ENCODE data around the gene PRDM16. TPM values are rescaled to one million over a fixed set of nuclear protein-coding genes. Genes with fewer than 3 reads are reported as not detected.

The PRDM16 gene
- total and polyA plus RNA-seq, 2 of the 13 experiments (the other 11 are each of a cell fraction or from before 2014, with no cell fraction given): 0.15 to 0.81 TPM

GRCh38 chr1:3115275-3116149 lies 46.5 kb downstream of the PRDM16 start (continued):
- TF ChIP-seq GZF1 (CRISPR knock-in tag; IDR thresholded peaks at IDR 0.05) (no peak), ZMAT5 (CRISPR knock-in tag; IDR thresholded peaks at IDR 0.05; ENCODE audit: borderline replicate concordance, low read depth) (no peak), PATZ1 (CRISPR knock-in tag; IDR thresholded peaks at IDR 0.05) (peak; percentile 81), DDIT3 (CRISPR knock-in tag; IDR thresholded peaks at IDR 0.05) (no peak), RBFOX2 (IDR thresholded peaks at IDR 0.05; ENCODE audit: low read depth, low read length) (no peak), PCBP2 (optimal IDR thresholded peaks at IDR 0.05; ENCODE audit: low read depth, low read length, poor library complexity, severe bottlenecking) (no peak), XRCC5 (optimal IDR thresholded peaks at IDR 0.05; ENCODE audit: low read length) (peak; percentile 20), TGIF2 (CRISPR knock-in tag; IDR thresholded peaks at IDR 0.05) (no peak), ZNF652 (CRISPR knock-in tag; IDR thresholded peaks at IDR 0.05; ENCODE audit: borderline replicate concordance, low read depth) (no peak), ZNF264 (CRISPR knock-in tag; IDR thresholded peaks at IDR 0.05) (peak; percentile 71; the same call in 1 of the 2 replicates), KDM5A (IDR thresholded peaks at IDR 0.05; ENCODE audit: borderline replicate concordance, low read length) (no peak), ZNF629 (CRISPR knock-in tag; conservative IDR thresholded peaks at IDR 0.05) (0 out of 2 replicates have a peak, but pooled peaks have one; percentile 47), ZFX (CRISPR knock-in tag; IDR thresholded peaks at IDR 0.05; ENCODE audit: low read depth) (peak; percentile 27; the same call in 1 of the 2 replicates)
- TF ChIP-seq, protein P1, sequence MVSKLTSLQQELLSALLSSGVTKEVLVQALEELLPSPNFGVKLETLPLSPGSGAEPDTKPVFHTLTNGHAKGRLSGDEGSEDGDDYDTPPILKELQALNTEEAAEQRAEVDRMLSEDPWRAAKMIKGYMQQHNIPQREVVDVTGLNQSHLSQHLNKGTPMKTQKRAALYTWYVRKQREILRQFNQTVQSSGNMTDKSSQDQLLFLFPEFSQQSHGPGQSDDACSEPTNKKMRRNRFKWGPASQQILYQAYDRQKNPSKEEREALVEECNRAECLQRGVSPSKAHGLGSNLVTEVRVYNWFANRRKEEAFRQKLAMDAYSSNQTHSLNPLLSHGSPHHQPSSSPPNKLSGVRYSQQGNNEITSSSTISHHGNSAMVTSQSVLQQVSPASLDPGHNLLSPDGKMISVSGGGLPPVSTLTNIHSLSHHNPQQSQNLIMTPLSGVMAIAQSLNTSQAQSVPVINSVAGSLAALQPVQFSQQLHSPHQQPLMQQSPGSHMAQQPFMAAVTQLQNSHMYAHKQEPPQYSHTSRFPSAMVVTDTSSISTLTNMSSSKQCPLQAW (CRISPR knock-in tag; IDR thresholded peaks at IDR 0.05): no peak
- TF ChIP-seq, protein P2, sequence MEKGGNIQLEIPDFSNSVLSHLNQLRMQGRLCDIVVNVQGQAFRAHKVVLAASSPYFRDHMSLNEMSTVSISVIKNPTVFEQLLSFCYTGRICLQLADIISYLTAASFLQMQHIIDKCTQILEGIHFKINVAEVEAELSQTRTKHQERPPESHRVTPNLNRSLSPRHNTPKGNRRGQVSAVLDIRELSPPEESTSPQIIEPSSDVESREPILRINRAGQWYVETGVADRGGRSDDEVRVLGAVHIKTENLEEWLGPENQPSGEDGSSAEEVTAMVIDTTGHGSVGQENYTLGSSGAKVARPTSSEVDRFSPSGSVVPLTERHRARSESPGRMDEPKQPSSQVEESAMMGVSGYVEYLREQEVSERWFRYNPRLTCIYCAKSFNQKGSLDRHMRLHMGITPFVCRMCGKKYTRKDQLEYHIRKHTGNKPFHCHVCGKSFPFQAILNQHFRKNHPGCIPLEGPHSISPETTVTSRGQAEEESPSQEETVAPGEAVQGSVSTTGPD (CRISPR knock-in tag; IDR thresholded peaks at IDR 0.05): no peak
- TF ChIP-seq, protein P3, sequence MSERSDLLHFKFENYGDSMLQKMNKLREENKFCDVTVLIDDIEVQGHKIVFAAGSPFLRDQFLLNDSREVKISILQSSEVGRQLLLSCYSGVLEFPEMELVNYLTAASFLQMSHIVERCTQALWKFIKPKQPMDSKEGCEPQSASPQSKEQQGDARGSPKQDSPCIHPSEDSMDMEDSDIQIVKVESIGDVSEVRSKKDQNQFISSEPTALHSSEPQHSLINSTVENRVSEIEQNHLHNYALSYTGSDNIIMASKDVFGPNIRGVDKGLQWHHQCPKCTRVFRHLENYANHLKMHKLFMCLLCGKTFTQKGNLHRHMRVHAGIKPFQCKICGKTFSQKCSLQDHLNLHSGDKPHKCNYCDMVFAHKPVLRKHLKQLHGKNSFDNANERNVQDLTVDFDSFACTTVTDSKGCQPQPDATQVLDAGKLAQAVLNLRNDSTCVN (CRISPR knock-in tag; IDR thresholded peaks at IDR 0.05; ENCODE audit: borderline replicate concordance): 0 out of 2 replicates have a peak, but pooled peaks have one; percentile 21
